GM12878 (cell line): ENCODE measurements around the gene AGAP2. TPM values are rescaled to one million over a fixed set of nuclear protein-coding genes. Genes with fewer than 3 reads are reported as not detected.

ENCODE experiments used
- NR2F1 ChIP-seq: fragments of 450-650 bp; conservative IDR thresholded peaks from 2 replicates; pipeline ENCODE4 v1.6.1; 2017; ENCODE audit warnings: mild to moderate bottlenecking
- PAX5 ChIP-seq: IDR thresholded peaks from 2 replicates; pipeline ENCODE4 v1.6.1; 2011; ENCODE audit warnings: low read depth, low read length, borderline replicate concordance
- POLR2A ChIP-seq: IDR thresholded peaks from 2 replicates; pipeline ENCODE4 v1.6.1; 2011; ENCODE audit warnings: low read depth, mild to moderate bottlenecking, low read length
- POLR2AphosphoS2 ChIP-seq: IDR thresholded peaks from 2 replicates; pipeline ENCODE4 v1.6.1; 2011; ENCODE audit warnings: low read depth, mild to moderate bottlenecking, low read length, improper control_type of control experiment, moderate library complexity
- SMAD1 ChIP-seq: fragments of 450-650 bp; IDR thresholded peaks from 2 replicates; pipeline ENCODE4 v1.6.1; 2018; ENCODE audit warnings: mild to moderate bottlenecking, low read depth; ENCODE audit not compliant: partially characterized antibody
- SREBF1 ChIP-seq: IDR thresholded peaks from 2 replicates; pipeline ENCODE4 v1.6.1; 2012; ENCODE audit warnings: mild to moderate bottlenecking, low read length
- SRF ChIP-seq, 2 experiments: IDR thresholded peaks; 2 replicates each; pipeline ENCODE4 v1.6.1; 2011; ENCODE audit warnings: low read depth in 2 of 2, low read length in 2 of 2, mild to moderate bottlenecking in 1 of 2, moderate library complexity in 1 of 2
- ZNF24 ChIP-seq: fragments of 450-650 bp; IDR thresholded peaks from 2 replicates; pipeline ENCODE4 v1.6.1; 2017; ENCODE audit warnings: antibody characterized with exemption, mild to moderate bottlenecking
- ZNF622 ChIP-seq: fragments of 450-650 bp; IDR thresholded peaks from 2 replicates; pipeline ENCODE4 v1.6.1; 2017; ENCODE audit warnings: mild to moderate bottlenecking, inconsistent platforms
- polyA plus RNA-seq, 11 experiments: library from polyadenylated mRNA; depleted of rRNA in 4 of 11; unstranded in 6 of 11; stranded (reverse) in 5 of 11; fragments of >200 nt; fragmentation: Nextera tagmentation in 4 of 11; fragmentation: Illumina TruSeq in 1 of 11; extraction: Ambion mirVana in 4 of 11; extraction: Trizol in 1 of 11; gene quantifications; 1 replicate in 1 of 11; 2 replicates in 10 of 11; pipeline versions ENCODE4 v1.2.1 to v1.2.3, GENCODE V29; 2011 to 2016; ENCODE audit warnings: inconsistent platforms in 2 of 11, missing spikeins in 2 of 11, low read depth in 1 of 11
- total RNA-seq, 4 experiments: library from RNA; depleted of rRNA in 3 of 4; stranded (reverse); fragments of >200 nt in 3 of 4; fragmentation: Illumina TruSeq in 1 of 4; extraction: Trizol in 1 of 4; gene quantifications; 2 replicates each; pipeline versions ENCODE4 v1.2.1 to v1.2.3, GENCODE V29; 2013 to 2021
- TF ChIP-seq, protein P1 (sequence below): fragments of 450-650 bp; IDR thresholded peaks from 2 replicates; pipeline ENCODE4 v1.6.1; 2018; ENCODE audit warnings: borderline replicate concordance, mild to moderate bottlenecking; ENCODE audit not compliant: partially characterized antibody
- TF ChIP-seq, protein P2 (sequence below): fragments of 150-350 bp; IDR thresholded peaks from 2 replicates; pipeline ENCODE4 v1.6.1; 2014; ENCODE audit warnings: mild to moderate bottlenecking, low read depth, low read length
- TF ChIP-seq, protein P3 (sequence below): fragments of 450-650 bp; IDR thresholded peaks from 2 replicates; pipeline ENCODE4 v1.6.1; 2018; ENCODE audit warnings: mild to moderate bottlenecking, low read depth, moderate library complexity; ENCODE audit not compliant: partially characterized antibody
- TF ChIP-seq, protein P4 (sequence below): fragments of 450-650 bp; IDR thresholded peaks from 2 replicates; pipeline ENCODE4 v1.6.1; 2016; ENCODE audit warnings: mild to moderate bottlenecking
- TF ChIP-seq, protein P5 (sequence below): IDR thresholded peaks from 2 replicates; pipeline ENCODE4 v1.6.1; 2012; ENCODE audit warnings: low read depth, low read length, improper control_type of control experiment

The AGAP2 gene
- total and polyA plus RNA-seq, 10 of the 15 experiments (the other 5 are each of a cell fraction or from before 2014, with no cell fraction given), result 0.29 to 19.8 (median 11.0) TPM

DNA sequence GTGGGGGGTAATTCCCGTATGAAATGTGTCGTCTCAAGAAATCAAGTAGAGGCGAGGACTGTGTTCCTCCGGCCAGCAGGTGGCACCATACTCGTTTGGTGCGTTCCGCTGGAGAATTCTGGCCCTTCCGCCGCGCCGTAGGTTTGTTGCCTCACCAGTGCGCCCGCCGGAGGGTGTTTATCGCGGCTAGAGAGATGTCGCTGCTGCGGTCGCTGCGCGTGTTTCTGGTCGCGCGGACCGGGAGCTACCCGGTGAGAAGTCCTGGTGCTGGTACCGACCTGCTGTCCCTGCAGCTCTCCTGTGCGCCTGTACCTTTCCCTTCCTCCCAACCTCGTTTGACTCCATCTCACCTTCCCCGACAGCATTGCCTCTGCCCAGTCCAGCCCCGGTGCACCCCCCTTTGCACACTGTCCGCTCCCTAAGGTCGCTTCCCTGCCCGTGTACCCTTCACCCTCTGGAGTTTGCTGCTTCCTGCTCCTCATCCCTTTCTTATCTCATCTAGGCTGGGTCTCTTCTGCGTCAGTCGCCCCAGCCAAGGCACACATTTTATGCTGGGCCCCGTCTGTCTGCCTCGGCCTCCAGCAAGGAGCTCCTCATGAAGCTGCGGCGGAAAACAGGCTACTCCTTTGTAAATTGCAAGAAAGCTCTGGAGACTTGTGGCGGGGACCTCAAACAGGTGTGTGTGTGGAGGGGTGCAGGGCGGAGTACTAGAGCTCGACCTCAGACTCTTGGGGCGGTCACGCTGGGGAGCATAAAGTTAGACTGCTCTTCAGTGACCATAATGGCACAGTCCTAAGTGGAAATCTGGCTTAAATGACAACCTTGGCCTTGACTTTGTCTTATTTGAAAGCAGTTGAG lies 44.3 kb upstream of the AGAP2 start, which contains the start of gene TSFM (continued):
- TF ChIP-seq SMAD1 (no peak), NR2F1 (no peak), POLR2AphosphoS2 (peak; percentile 74; the same call in 1 of the 2 replicates), ZNF622 (no peak), POLR2A (peak; percentile 96), SRF (IDR thresholded peaks at IDR 0.05; ENCODE audit: low read depth in 2 of 2, low read length in 2 of 2) (peak in 1 of 2 experiments; percentile 82; a peak in 1 of 4 replicates), SREBF1 (no peak), PAX5 (0 out of 2 replicates have a peak, but pooled peaks have one; percentile 62), ZNF24 (peak; percentile 43; the same call in 1 of the 2 replicates)
- TF ChIP-seq, protein P1, sequence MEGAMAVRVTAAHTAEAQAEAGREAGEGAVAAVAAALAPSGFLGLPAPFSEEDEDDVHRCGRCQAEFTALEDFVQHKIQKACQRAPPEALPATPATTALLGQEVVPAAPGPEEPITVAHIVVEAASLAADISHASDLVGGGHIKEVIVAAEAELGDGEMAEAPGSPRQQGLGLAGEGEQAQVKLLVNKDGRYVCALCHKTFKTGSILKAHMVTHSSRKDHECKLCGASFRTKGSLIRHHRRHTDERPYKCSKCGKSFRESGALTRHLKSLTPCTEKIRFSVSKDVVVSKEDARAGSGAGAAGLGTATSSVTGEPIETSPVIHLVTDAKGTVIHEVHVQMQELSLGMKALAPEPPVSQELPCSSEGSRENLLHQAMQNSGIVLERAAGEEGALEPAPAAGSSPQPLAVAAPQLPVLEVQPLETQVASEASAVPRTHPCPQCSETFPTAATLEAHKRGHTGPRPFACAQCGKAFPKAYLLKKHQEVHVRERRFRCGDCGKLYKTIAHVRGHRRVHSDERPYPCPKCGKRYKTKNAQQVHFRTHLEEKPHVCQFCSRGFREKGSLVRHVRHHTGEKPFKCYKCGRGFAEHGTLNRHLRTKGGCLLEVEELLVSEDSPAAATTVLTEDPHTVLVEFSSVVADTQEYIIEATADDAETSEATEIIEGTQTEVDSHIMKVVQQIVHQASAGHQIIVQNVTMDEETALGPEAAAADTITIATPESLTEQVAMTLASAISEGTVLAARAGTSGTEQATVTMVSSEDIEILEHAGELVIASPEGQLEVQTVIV, result peak; percentile 61
- TF ChIP-seq, protein P2, sequence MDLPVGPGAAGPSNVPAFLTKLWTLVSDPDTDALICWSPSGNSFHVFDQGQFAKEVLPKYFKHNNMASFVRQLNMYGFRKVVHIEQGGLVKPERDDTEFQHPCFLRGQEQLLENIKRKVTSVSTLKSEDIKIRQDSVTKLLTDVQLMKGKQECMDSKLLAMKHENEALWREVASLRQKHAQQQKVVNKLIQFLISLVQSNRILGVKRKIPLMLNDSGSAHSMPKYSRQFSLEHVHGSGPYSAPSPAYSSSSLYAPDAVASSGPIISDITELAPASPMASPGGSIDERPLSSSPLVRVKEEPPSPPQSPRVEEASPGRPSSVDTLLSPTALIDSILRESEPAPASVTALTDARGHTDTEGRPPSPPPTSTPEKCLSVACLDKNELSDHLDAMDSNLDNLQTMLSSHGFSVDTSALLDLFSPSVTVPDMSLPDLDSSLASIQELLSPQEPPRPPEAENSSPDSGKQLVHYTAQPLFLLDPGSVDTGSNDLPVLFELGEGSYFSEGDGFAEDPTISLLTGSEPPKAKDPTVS, result peak; percentile 64; the same call in 1 of the 2 replicates
- TF ChIP-seq, protein P3, sequence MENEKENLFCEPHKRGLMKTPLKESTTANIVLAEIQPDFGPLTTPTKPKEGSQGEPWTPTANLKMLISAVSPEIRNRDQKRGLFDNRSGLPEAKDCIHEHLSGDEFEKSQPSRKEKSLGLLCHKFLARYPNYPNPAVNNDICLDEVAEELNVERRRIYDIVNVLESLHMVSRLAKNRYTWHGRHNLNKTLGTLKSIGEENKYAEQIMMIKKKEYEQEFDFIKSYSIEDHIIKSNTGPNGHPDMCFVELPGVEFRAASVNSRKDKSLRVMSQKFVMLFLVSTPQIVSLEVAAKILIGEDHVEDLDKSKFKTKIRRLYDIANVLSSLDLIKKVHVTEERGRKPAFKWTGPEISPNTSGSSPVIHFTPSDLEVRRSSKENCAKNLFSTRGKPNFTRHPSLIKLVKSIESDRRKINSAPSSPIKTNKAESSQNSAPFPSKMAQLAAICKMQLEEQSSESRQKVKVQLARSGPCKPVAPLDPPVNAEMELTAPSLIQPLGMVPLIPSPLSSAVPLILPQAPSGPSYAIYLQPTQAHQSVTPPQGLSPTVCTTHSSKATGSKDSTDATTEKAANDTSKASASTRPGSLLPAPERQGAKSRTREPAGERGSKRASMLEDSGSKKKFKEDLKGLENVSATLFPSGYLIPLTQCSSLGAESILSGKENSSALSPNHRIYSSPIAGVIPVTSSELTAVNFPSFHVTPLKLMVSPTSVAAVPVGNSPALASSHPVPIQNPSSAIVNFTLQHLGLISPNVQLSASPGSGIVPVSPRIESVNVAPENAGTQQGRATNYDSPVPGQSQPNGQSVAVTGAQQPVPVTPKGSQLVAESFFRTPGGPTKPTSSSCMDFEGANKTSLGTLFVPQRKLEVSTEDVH, result peak; percentile 40
- TF ChIP-seq, protein P4, sequence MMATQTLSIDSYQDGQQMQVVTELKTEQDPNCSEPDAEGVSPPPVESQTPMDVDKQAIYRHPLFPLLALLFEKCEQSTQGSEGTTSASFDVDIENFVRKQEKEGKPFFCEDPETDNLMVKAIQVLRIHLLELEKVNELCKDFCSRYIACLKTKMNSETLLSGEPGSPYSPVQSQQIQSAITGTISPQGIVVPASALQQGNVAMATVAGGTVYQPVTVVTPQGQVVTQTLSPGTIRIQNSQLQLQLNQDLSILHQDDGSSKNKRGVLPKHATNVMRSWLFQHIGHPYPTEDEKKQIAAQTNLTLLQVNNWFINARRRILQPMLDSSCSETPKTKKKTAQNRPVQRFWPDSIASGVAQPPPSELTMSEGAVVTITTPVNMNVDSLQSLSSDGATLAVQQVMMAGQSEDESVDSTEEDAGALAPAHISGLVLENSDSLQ, result peak; percentile 8; the same call in 1 of the 2 replicates
- TF ChIP-seq, protein P5, sequence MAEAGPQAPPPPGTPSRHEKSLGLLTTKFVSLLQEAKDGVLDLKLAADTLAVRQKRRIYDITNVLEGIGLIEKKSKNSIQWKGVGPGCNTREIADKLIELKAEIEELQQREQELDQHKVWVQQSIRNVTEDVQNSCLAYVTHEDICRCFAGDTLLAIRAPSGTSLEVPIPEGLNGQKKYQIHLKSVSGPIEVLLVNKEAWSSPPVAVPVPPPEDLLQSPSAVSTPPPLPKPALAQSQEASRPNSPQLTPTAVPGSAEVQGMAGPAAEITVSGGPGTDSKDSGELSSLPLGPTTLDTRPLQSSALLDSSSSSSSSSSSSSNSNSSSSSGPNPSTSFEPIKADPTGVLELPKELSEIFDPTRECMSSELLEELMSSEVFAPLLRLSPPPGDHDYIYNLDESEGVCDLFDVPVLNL, result no peak
